ENCODE measurements around the gene ATF7IP.

Gene ATF7IP

DNA sequence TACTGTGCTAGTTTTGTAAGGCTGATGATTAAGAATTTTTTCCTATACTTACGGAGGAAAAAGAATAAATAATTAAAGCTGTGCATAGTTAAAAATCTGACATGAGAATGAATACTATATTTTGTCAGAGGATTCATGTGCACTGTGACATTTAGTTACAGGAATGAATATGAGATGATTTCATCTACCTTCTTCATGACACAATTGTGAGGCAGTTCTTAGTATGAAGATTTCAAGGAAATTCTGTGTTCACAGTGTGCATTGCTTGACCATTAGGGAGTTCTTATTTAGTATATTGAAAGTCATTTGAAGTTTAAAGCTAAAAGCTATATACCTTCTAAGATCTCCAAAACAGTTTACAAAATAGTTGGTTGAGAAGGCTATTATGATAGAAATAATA is 70.1 kb downstream of the ATF7IP start:
- TF ChIP-seq, protein P1, sequence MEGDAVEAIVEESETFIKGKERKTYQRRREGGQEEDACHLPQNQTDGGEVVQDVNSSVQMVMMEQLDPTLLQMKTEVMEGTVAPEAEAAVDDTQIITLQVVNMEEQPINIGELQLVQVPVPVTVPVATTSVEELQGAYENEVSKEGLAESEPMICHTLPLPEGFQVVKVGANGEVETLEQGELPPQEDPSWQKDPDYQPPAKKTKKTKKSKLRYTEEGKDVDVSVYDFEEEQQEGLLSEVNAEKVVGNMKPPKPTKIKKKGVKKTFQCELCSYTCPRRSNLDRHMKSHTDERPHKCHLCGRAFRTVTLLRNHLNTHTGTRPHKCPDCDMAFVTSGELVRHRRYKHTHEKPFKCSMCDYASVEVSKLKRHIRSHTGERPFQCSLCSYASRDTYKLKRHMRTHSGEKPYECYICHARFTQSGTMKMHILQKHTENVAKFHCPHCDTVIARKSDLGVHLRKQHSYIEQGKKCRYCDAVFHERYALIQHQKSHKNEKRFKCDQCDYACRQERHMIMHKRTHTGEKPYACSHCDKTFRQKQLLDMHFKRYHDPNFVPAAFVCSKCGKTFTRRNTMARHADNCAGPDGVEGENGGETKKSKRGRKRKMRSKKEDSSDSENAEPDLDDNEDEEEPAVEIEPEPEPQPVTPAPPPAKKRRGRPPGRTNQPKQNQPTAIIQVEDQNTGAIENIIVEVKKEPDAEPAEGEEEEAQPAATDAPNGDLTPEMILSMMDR (IDR thresholded peaks at IDR 0.05), result no peak

- TF ChIP-seq, protein P1 (IDR thresholded peaks at IDR 0.05), result no peak
Measured at GRCh38 chr12:14442221-14442881, 76.9 kb downstream of the ATF7IP start.

- TF ChIP-seq, protein P1 (IDR thresholded peaks at IDR 0.05), result no peak
Measured at GRCh38 chr12:14443531-14443930, 78.0 kb downstream of the ATF7IP start.

DNA sequence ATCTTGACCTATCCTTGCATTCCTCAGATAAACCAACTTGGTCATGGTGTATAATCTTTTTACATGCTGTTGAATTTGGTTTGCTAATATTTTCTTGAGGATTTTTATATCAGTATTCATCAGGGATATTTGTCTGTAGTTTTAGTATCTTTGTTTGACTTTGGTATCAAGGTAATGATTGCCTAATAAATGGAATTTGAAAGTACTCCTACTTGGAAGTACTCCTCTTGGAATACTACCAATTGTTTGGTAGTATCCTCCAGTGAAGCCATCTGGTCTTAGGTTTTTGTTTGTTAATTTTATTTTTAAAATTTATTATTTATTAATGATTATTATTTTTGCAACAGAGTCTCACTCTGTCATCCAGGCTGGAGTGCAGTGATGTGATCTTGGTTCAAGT is 85.0 kb downstream of the ATF7IP start:
- TF ChIP-seq, protein P1 (IDR thresholded peaks at IDR 0.05), result no peak

DNA sequence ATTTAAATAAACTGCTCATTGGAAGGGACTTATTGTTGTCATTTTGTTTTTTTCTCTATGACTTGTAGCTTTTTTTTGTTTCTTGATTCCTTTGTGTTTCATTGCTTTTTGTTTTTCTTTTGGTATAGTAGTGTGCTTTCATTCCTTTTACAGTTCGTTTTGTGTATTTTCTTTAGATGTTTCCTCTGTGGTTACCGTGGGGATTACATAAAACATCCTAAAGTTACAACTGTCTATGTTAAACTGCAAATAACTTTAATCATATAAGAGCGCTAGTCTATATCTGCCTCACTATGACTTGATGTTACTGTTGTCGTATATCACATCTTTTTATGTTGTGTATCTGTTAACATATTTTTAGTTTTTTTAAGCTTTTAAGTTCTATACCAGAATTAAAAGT is 86.9 kb downstream of the ATF7IP start:
- TF ChIP-seq, protein P1 (IDR thresholded peaks at IDR 0.05), result no peak

DNA sequence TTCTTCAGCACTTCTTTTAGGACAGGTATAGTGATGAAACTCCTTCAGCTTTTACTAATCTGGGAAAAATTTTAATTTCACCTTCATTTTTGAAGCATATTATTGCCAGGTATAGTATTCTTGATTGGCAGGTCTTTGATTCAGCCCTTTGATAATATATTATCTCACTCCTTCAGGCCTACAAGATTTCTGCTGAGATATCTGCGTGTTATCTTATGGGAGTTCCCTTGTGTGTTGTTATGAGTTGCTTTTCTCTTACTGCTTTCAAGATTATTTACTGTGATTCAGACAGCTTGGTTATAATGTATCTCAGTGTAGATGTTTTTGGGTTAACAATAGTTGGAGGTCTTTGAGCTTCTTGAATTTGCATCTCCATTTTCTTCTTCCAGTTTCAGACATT is 87.4 kb downstream of the ATF7IP start:
- TF ChIP-seq, protein P1 (IDR thresholded peaks at IDR 0.05), result no peak

- TF ChIP-seq, protein P1 (IDR thresholded peaks at IDR 0.05), result peak; percentile 73
Measured at GRCh38 chr12:14454098-14454907, 88.8 kb downstream of the ATF7IP start.
